Thyroid gland (tissue), 4 donors: ENCODE results near the gene C1orf167. TPM values are rescaled to one million over a fixed set of nuclear protein-coding genes. Genes with fewer than 3 reads are reported as not detected.
A peak's percentile ranks its signal among the peaks of the same experiment; 100 is the strongest.

Experiments used
- DNase-seq, 2 donors: peaks; one replicate each; pipeline ENCODE4 v3.0.0-alpha.2; 2019
- H3K27ac ChIP-seq, 3 donors: fragments of 200-600 bp; sonication (generic); 1 replicate in 2 of 3; 2 replicates in 1 of 3; pipeline ENCODE4 v1.5.1; 2016 to 2019; ENCODE audit warnings: mild to moderate bottlenecking in 1 of 3, moderate library complexity in 1 of 3
- H3K27me3 ChIP-seq: fragments of 200-600 bp; sonication (generic); one replicate; pipeline ENCODE4 v1.5.1; 2019
- H3K36me3 ChIP-seq, 2 donors: fragments of 200-600 bp; sonication (generic); one replicate each; pipeline ENCODE4 v1.5.1; 2016 to 2019
- H3K4me1 ChIP-seq, 2 donors: fragments of 200-600 bp; sonication (generic); one replicate each; pipeline ENCODE4 v1.5.1; 2017 to 2019
- H3K4me3 ChIP-seq, 3 donors: fragments of 200-600 bp; sonication (generic); replicated peaks in 1 of 3; 1 replicate in 2 of 3; 2 replicates in 1 of 3; pipeline ENCODE4 v1.5.1; 2016; ENCODE audit warnings: mild to moderate bottlenecking in 1 of 3
- H3K9me3 ChIP-seq: fragments of 200-600 bp; sonication (generic); one replicate; pipeline ENCODE4 v1.5.1; 2017
- CTCF ChIP-seq, 6 experiments: fragments of 200-600 bp in 3 of 6; fragments of 450-650 bp in 3 of 6; sonication (generic) in 3 of 6; IDR thresholded peaks; one replicate each; pipeline ENCODE4 v1.5.1; 2016 to 2019; ENCODE audit warnings: antibody characterized with exemption in 6 of 6, mild to moderate bottlenecking in 2 of 6, inconsistent platforms in 1 of 6, moderate library complexity in 1 of 6
- POLR2A ChIP-seq, 2 donors: fragments of 450-650 bp; IDR thresholded peaks; one replicate each; pipeline ENCODE4 v1.6.1; 2017; ENCODE audit warnings: antibody characterized with exemption in 2 of 2, mild to moderate bottlenecking in 2 of 2, moderate library complexity in 1 of 2
- WGBS, 2 donors: methylation state at CpG; one replicate each; pipeline ENCODE4 v1.1.5; 2017; 5-methylcytosine and 5-hydroxymethylcytosine counted together
- intact Hi-C: fragments of 100-400 bp; cut with DNase I; formaldehyde crosslinking; loops from one replicate; pipeline ENCODE4 v1.15.1; 2023
- total RNA-seq, 4 donors: library from RNA; depleted of rRNA; stranded (reverse); fragments of >200 nt; gene quantifications; one replicate each; pipeline ENCODE4 v1.2.3, GENCODE V29; 2016

Gene C1orf167
- 1 to 10 TPM in 1 of 4 donors, under 1 TPM in 1, not detected in 2; 0.22 to 6.3 TPM for total RNA-seq

GRCh38 chr1:11761988-11762406 is at the start of gene C1orf167:
Gene C1orf167 (plus strand): TSS chr1:11762193. CDS start chr1:11764401, 2,208 bp downstream.
- no peak within 1 kb of the TSS for H3K4me3 ChIP-seq
- H3K9me3 ChIP-seq = no peaks in the 10 kb centered on the region
- intact Hi-C loops = no loop called here
- 10 to 23% methylated on average over 3 to 7 of the region's 29 CpGs for WGBS, 2 donors
- TF ChIP-seq CTCF (IDR thresholded peaks at IDR 0.05) (no peak), POLR2A (IDR thresholded peaks at IDR 0.05) (no peak)
- no peaks in the 10 kb centered on the region for H3K36me3 ChIP-seq
- H3K27ac ChIP-seq = no peak within 1 kb of the TSS
- peak; percentile 12 to 18 for DNase-seq
- H3K27me3 ChIP-seq = no peaks in the 10 kb centered on the region
- H3K4me1 ChIP-seq = peaks cover 0 to 5% of the 10 kb centered on the region in 2 donors

GRCh38 chr1:11712285-11712684 is 49.7 kb upstream of the C1orf167 start:
- intact Hi-C loops = no loop called here
- 89 to 96% methylated on average over 2 to 8 of the region's 8 CpGs for WGBS, 2 donors

GRCh38 chr1:11713095-11713494 is 48.9 kb upstream of the C1orf167 start:
- H3K36me3 ChIP-seq = no peaks in the 10 kb centered on the region
- H3K27ac ChIP-seq = no peak overlapping the region
- H3K4me1 ChIP-seq = peaks cover 0 to 2% of the 10 kb centered on the region in 2 donors
- DNase-seq = no peak
- no peak for TF ChIP-seq CTCF (IDR thresholded peaks at IDR 0.05)
- TF ChIP-seq POLR2A (IDR thresholded peaks at IDR 0.05) = no peak
- 79 to 83% methylated on average over 11 of the region's 11 CpGs for WGBS, 2 donors
- H3K9me3 ChIP-seq = no peaks in the 10 kb centered on the region
- H3K4me3 ChIP-seq = no peak overlapping the region
- no peaks in the 10 kb centered on the region for H3K27me3 ChIP-seq
- intact Hi-C loops = no loop called here

More at GRCh38 chr1:11712285-11712684, 49.7 kb upstream of the C1orf167 start:
- Histone ChIP-seq H3K4me1 (peaks cover 0 to 10% of the 10 kb centered on the region in 2 donors), H3K27ac (no peak overlapping the region), H3K36me3 (no peaks in the 10 kb centered on the region), H3K9me3 (no peaks in the 10 kb centered on the region), H3K4me3 (no peak overlapping the region), H3K27me3 (no peaks in the 10 kb centered on the region)
- DNase-seq = no peak
- TF ChIP-seq CTCF (IDR thresholded peaks at IDR 0.05) (no peak), POLR2A (IDR thresholded peaks at IDR 0.05) (no peak)

GRCh38 chr1:11714831-11715575 is 47.0 kb upstream of the C1orf167 start:
- Histone ChIP-seq H3K27me3 (no peaks in the 10 kb centered on the region), H3K27ac (no peak overlapping the region), H3K9me3 (no peaks in the 10 kb centered on the region), H3K36me3 (no peaks in the 10 kb centered on the region), H3K4me3 (no peak overlapping the region), H3K4me1 (peaks cover 4 to 6% of the 10 kb centered on the region in 2 donors)
- intact Hi-C loops = no loop called here
- 85% methylated on average over 12 to 18 of the region's 24 CpGs for WGBS, 2 donors
- no peak for DNase-seq
- TF ChIP-seq POLR2A (IDR thresholded peaks at IDR 0.05) = no peak
- no peak for TF ChIP-seq CTCF (IDR thresholded peaks at IDR 0.05)
